Stomach (tissue), 9 donors: Measurements from ENCODE around the gene ZNF613. TPM values are rescaled to one million over a fixed set of nuclear protein-coding genes. Genes with fewer than 3 reads are reported as not detected.

ENCODE experiments used
- DNase-seq, 2 donors: peaks; one replicate each; pipeline versions ENCODE4 v3.0.0 to v3.0.0-alpha.2; 2013 to 2019
- H3K27ac ChIP-seq, 5 donors: fragments of 200-600 bp in 4 of 5; sonication (generic) in 4 of 5; one replicate each; pipeline ENCODE4 v1.5.1; 2013 to 2019; ENCODE audit warnings: mild to moderate bottlenecking in 1 of 5, moderate library complexity in 1 of 5
- H3K27me3 ChIP-seq, 3 donors: fragments of 200-600 bp; sonication (generic); one replicate each; pipeline ENCODE4 v1.5.1; 2017 to 2019; ENCODE audit warnings: mixed run types in 1 of 3
- H3K36me3 ChIP-seq, 4 donors: fragments of 200-600 bp; sonication (generic); 1 replicate in 3 of 4; 2 replicates in 1 of 4; pipeline ENCODE4 v1.5.1; 2016 to 2019
- H3K4me1 ChIP-seq, 4 donors: fragments of 200-600 bp; sonication (generic); one replicate each; pipeline ENCODE4 v1.5.1; 2016 to 2019
- H3K4me3 ChIP-seq, 4 donors: fragments of 200-600 bp; sonication (generic) in 3 of 4; one replicate each; pipeline ENCODE4 v1.5.1; 2016 to 2019; ENCODE audit warnings: mild to moderate bottlenecking in 1 of 4
- H3K9me3 ChIP-seq, 4 donors: fragments of 200-600 bp; sonication (generic); one replicate each; pipeline ENCODE4 v1.5.1; 2016 to 2019
- CTCF ChIP-seq, 7 experiments: fragments of 450-650 bp in 4 of 7; fragments of 200-600 bp in 3 of 7; sonication (generic) in 3 of 7; IDR thresholded peaks; one replicate each; pipeline ENCODE4 v1.5.1; 2016 to 2019; ENCODE audit warnings: antibody characterized with exemption in 7 of 7, control low read depth in 2 of 7, mild to moderate bottlenecking in 1 of 7
- EP300 ChIP-seq: sonication (generic); formaldehyde crosslinking; IDR thresholded peaks from one replicate; pipeline ENCODE4 v1.6.1; 2017; ENCODE audit warnings: antibody characterized with exemption
- POLR2A ChIP-seq, 4 donors: fragments of 450-650 bp; IDR thresholded peaks; one replicate each; pipeline ENCODE4 v1.6.1; 2016; ENCODE audit warnings: antibody characterized with exemption in 4 of 4, control low read depth in 2 of 4, mild to moderate bottlenecking in 1 of 4, moderate library complexity in 1 of 4
- POLR2AphosphoS5 ChIP-seq, 3 donors: sonication (generic); formaldehyde crosslinking; IDR thresholded peaks; one replicate each; pipeline ENCODE4 v1.6.1; 2016; ENCODE audit warnings: antibody characterized with exemption in 3 of 3
- WGBS, 5 donors: extraction: QIAGEN DNeasy Blood & Tissue Kit in 3 of 5; methylation state at CpG; one replicate each; pipeline versions ENCODE4 v1.1.5 to v1.1.7; 2013 to 2018; 5-methylcytosine and 5-hydroxymethylcytosine counted together
- intact Hi-C: fragments of 100-400 bp; cut with DNase I; formaldehyde crosslinking; loops from one replicate; pipeline ENCODE4 v1.15.1; 2023; ENCODE audit warnings: low total_unique reads
- polyA plus RNA-seq, 3 donors: library from polyadenylated mRNA; stranded (reverse); fragments of 200-250 nt; gene quantifications; one replicate each; pipeline ENCODE4 v1.2.3, GENCODE V29; 2013
- total RNA-seq, 5 donors: library from RNA; depleted of rRNA; stranded (reverse); fragments of >200 nt; gene quantifications; one replicate each; pipeline versions ENCODE4 v1.1.0 to v1.2.3, GENCODE V29; 2014 to 2016
- donor health status: healthy with polysubstance abuse.
- donor health status: Bipolar disorder and iron deficiency.
- donor health status: healthy.

Gene ZNF613
- total and polyA plus RNA-seq, 8 donors = 0.29 to 12.8 (median 2.7) TPM

- Histone ChIP-seq H3K36me3 (peaks cover 61 to 76% (median 75%) of the 10 kb centered on the region in 4 donors), H3K4me3 (no peak overlapping the region), H3K4me1 (peaks cover 0 to 8% (median 5%) of the 10 kb centered on the region in 4 donors), H3K9me3 (peaks cover 42 to 99% (median 75%) of the 10 kb centered on the region in 4 donors), H3K27me3 (no peaks in the 10 kb centered on the region), H3K27ac (no peak overlapping the region)
- WGBS, 5 donors = 96 to 99% (median 98%) methylated on average over 10 of the region's 10 CpGs
- TF ChIP-seq CTCF (IDR thresholded peaks at IDR 0.05) (no peak), EP300 (no peak), POLR2A (IDR thresholded peaks at IDR 0.05) (no peak), POLR2AphosphoS5 (IDR thresholded peaks at IDR 0.05) (no peak)
- no peak for DNase-seq
- intact Hi-C loops = no loop called here
Measured at GRCh38 chr19:51891193-51891747, 36.0 kb upstream of the ZNF613 start.

GRCh38 chr19:51901860-51902259 lies 25.4 kb upstream of the ZNF613 start:
- H3K27me3 ChIP-seq = peaks cover 0 to 9% (median 0%) of the 10 kb centered on the region in 3 donors
- no peak overlapping the region for H3K27ac ChIP-seq
- TF ChIP-seq POLR2A (IDR thresholded peaks at IDR 0.05) = no peak
- peaks cover 11 to 16% (median 13%) of the 10 kb centered on the region in 4 donors for H3K4me1 ChIP-seq
- intact Hi-C loops = no loop called here
- H3K4me3 ChIP-seq = no peak overlapping the region
- H3K9me3 ChIP-seq = peaks cover 11 to 80% (median 43%) of the 10 kb centered on the region in 4 donors
- peaks cover 35 to 55% (median 49%) of the 10 kb centered on the region in 4 donors for H3K36me3 ChIP-seq
- WGBS, 5 donors = 90 to 95% (median 92%) methylated on average over 4 of the region's 4 CpGs
- no peak for DNase-seq

GRCh38 chr19:51903192-51903591 lies 24.1 kb upstream of the ZNF613 start:
- intact Hi-C loops = no loop called here
- Histone ChIP-seq H3K27ac (no peak overlapping the region), H3K27me3 (peaks cover 0 to 22% (median 4%) of the 10 kb centered on the region in 3 donors), H3K4me3 (peak overlapping the region; percentile 74 to 84 (median 78)), H3K36me3 (peaks cover 22 to 42% (median 35%) of the 10 kb centered on the region in 4 donors), H3K9me3 (peaks cover 11 to 76% (median 43%) of the 10 kb centered on the region in 4 donors), H3K4me1 (peaks cover 11 to 16% (median 13%) of the 10 kb centered on the region in 4 donors)
- TF ChIP-seq POLR2AphosphoS5 (IDR thresholded peaks at IDR 0.05) = no peak
- no peak for TF ChIP-seq EP300
- TF ChIP-seq POLR2A (IDR thresholded peaks at IDR 0.05) = no peak
- no peak for TF ChIP-seq CTCF (IDR thresholded peaks at IDR 0.05)
- no peak for DNase-seq
- 81 to 93% (median 83%) methylated on average over 8 of the region's 8 CpGs for WGBS, 5 donors

GRCh38 chr19:51904331-51905165 lies 22.7 kb upstream of the ZNF613 start, which contains the start of gene ZNF649:
Gene ZNF649, minus strand, starts transcription at chr19:51905017. Its CDS starts 4,910 bp downstream, at chr19:51900107.
- peaks cover 11 to 69% (median 41%) of the 10 kb centered on the region in 4 donors for H3K9me3 ChIP-seq
- peak within 1 kb of the TSS; percentile 76 to 88 (median 86) for H3K27ac ChIP-seq
- TF ChIP-seq CTCF (IDR thresholded peaks at IDR 0.05) (no peak), POLR2AphosphoS5 (IDR thresholded peaks at IDR 0.05) (peak; percentile 34 to 78 (median 47))
- 0 to 1% (median 1%) methylated on average over 42 to 43 of the region's 43 CpGs for WGBS, 5 donors
- intact Hi-C loops = no loop called here
- DNase-seq = peak; percentile 81 to 95
- H3K36me3 ChIP-seq = peaks cover 9 to 28% (median 22%) of the 10 kb centered on the region in 4 donors
- H3K4me3 ChIP-seq = peak within 1 kb of the TSS; percentile 74 to 84 (median 78)
- peaks cover 11 to 16% (median 13%) of the 10 kb centered on the region in 4 donors for H3K4me1 ChIP-seq
- H3K27me3 ChIP-seq = peaks cover 0 to 34% (median 4%) of the 10 kb centered on the region in 3 donors
